Neutrophil (primary cell): ENCODE data around the gene TEKT4.

Experiments used
- H3K27ac ChIP-seq: fragments of 200-600 bp; sonication (generic); 2 replicates; pipeline ENCODE4 v1.5.1; 2016; ENCODE audit warnings: mild to moderate bottlenecking, moderate library complexity
- H3K27me3 ChIP-seq: fragments of 200-600 bp; sonication (generic); 2 replicates; pipeline ENCODE4 v1.6.0; 2016; ENCODE audit warnings: mild to moderate bottlenecking
- H3K36me3 ChIP-seq: fragments of 200-600 bp; sonication (generic); 2 replicates; pipeline ENCODE4 v1.5.1; 2017
- H3K4me1 ChIP-seq, 2 experiments: fragments of 200-600 bp in 1 of 2; sonication (generic) in 1 of 2; 1 replicate in 1 of 2; 2 replicates in 1 of 2; pipeline versions ENCODE4 v1.5.1 to v1.6.1; 2013 to 2016; ENCODE audit warnings: low read depth in 1 of 2, low read length in 1 of 2, mild to moderate bottlenecking in 1 of 2, moderate library complexity in 1 of 2; ENCODE audit not compliant: control insufficient read depth in 1 of 2, insufficient read depth in 1 of 2
- H3K4me3 ChIP-seq, 2 experiments: fragments of 200-600 bp in 1 of 2; sonication (generic) in 1 of 2; 1 replicate in 1 of 2; 2 replicates in 1 of 2; pipeline ENCODE4 v1.5.1; 2013 to 2016; ENCODE audit warnings: low read depth in 1 of 2, low read length in 1 of 2, mild to moderate bottlenecking in 1 of 2, moderate library complexity in 1 of 2
- H3K9me3 ChIP-seq: fragments of 200-600 bp; sonication (generic); 2 replicates; pipeline ENCODE4 v1.5.1; 2016
- TF ChIP-seq, protein P1 (sequence below): fragments of 200-600 bp; sonication (generic); IDR thresholded peaks from 2 replicates; pipeline ENCODE4 v1.5.1; 2016; ENCODE audit warnings: antibody characterized with exemption

The TEKT4 gene

GRCh38 chr2:94869131-94869530 lies 2.1 kb upstream of the TEKT4 start:
- TF ChIP-seq, protein P1, sequence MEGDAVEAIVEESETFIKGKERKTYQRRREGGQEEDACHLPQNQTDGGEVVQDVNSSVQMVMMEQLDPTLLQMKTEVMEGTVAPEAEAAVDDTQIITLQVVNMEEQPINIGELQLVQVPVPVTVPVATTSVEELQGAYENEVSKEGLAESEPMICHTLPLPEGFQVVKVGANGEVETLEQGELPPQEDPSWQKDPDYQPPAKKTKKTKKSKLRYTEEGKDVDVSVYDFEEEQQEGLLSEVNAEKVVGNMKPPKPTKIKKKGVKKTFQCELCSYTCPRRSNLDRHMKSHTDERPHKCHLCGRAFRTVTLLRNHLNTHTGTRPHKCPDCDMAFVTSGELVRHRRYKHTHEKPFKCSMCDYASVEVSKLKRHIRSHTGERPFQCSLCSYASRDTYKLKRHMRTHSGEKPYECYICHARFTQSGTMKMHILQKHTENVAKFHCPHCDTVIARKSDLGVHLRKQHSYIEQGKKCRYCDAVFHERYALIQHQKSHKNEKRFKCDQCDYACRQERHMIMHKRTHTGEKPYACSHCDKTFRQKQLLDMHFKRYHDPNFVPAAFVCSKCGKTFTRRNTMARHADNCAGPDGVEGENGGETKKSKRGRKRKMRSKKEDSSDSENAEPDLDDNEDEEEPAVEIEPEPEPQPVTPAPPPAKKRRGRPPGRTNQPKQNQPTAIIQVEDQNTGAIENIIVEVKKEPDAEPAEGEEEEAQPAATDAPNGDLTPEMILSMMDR, result no peak
- Histone ChIP-seq H3K36me3 (no peaks in the 10 kb centered on the region), H3K27me3 (peaks cover 74% of the 10 kb centered on the region), H3K9me3 (no peaks in the 10 kb centered on the region), H3K4me3 (no peak overlapping the region), H3K4me1 (no peaks in the 10 kb centered on the region), H3K27ac (no peak overlapping the region)

DNA sequence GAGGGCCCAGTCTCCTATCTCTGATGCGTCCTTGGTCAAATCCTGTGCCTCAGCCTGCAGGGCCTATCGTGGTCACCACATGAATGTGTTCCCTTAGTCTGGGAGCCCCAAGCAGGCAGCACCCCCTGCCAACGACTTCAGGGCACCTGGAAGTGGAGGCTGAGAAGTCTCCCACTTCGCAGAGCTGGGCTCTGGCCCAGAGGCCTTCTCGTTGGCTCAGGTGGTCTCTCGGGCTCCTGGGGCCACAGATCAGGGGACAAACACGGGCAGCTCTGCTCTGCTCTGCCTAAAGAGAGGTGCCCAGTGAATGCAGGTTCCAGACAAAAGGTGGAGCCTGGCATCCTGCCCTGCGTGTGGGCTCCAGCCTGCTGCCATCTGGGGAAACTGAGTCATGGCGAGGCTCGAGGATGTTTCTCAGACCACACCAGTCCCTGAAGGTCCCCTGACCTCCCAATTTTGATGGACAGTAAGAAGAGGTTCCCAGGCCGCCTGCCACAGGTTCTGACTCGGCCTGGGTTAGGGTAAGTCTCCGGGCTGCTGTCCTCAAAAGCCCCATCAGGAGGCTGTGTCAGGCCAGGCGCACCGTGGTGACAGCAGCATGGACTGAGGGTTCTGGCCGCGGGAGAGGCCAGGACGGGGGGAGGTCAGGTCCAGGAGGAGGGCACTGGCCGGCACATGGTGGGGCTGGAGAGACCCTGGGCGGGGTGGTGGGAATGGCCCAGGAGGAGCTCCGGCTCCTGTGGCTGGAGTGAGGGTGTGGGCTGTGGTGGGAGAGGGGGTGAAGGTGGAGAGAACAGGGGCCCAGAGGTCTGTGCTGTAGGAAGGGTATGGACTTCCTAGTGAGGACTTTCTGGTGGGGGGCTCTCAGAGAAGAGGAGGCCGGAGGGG lies 1.4 kb upstream of the TEKT4 start:
- H3K4me3 ChIP-seq, result no peak overlapping the region
- peaks cover 68% of the 10 kb centered on the region for H3K27me3 ChIP-seq
- H3K4me1 ChIP-seq, result no peaks in the 10 kb centered on the region
- TF ChIP-seq, protein P1, result no peak
- H3K27ac ChIP-seq, result no peak overlapping the region
- no peaks in the 10 kb centered on the region for H3K36me3 ChIP-seq
- H3K9me3 ChIP-seq, result no peaks in the 10 kb centered on the region

- Histone ChIP-seq H3K36me3 (no peaks in the 10 kb centered on the region), H3K4me3 (no peak overlapping the region), H3K4me1 (no peaks in the 10 kb centered on the region), H3K27ac (no peak overlapping the region), H3K9me3 (no peaks in the 10 kb centered on the region), H3K27me3 (peaks cover 59% of the 10 kb centered on the region)
- TF ChIP-seq, protein P1, result no peak
Observed at GRCh38 chr2:94870440-94871225, 597 bp upstream of the TEKT4 start.

DNA sequence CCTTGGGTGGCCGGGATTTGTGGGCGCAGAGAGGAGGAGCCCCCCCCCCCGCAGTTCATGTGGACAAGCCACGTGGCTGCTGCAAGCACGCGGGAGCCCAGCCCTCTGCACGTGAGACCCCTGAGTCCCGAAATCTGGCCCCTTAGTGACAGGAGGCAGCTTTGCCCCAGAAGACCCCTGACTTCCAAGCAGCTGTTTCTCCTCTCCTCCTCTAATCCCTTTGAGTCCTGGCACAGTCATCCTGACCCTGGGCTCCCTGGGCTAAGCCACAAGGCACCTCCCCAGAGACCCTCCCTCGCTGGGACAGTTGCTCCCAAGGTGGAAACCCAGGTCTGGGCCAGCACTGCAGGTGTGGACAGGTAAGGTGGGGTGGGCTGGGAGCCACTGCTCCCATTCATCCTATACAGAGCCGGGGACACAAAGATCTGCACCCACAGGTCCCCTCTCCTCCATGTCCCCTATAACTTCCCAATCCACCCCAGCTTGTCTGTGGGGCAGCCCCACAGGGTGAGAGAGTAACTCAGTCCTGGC lies 923 bp downstream of the TEKT4 start:
- H3K4me3 ChIP-seq, result no peak overlapping the region
- peaks cover 46% of the 10 kb centered on the region for H3K27me3 ChIP-seq
- H3K36me3 ChIP-seq, result no peaks in the 10 kb centered on the region
- no peak overlapping the region for H3K27ac ChIP-seq
- no peaks in the 10 kb centered on the region for H3K9me3 ChIP-seq
- H3K4me1 ChIP-seq, result no peaks in the 10 kb centered on the region
- TF ChIP-seq, protein P1, result no peak

- no peaks in the 10 kb centered on the region for H3K9me3 ChIP-seq
- no peaks in the 10 kb centered on the region for H3K4me1 ChIP-seq
- peaks cover 39% of the 10 kb centered on the region for H3K27me3 ChIP-seq
- no peak overlapping the region for H3K4me3 ChIP-seq
- H3K36me3 ChIP-seq, result no peaks in the 10 kb centered on the region
- TF ChIP-seq, protein P1, result no peak
- H3K27ac ChIP-seq, result no peak overlapping the region
Observed at GRCh38 chr2:94872676-94873361, 1.6 kb downstream of the TEKT4 start.
